GM10266 (cell line): ENCODE data around the gene MORC1.

Source experiments
- DNase-seq: peaks from one replicate; pipeline ENCODE4 v3.0.0; 2012; ENCODE audit errors: extremely low spot score
- TF ChIP-seq, protein P1 (sequence below): IDR thresholded peaks from 2 replicates; pipeline ENCODE4 v1.5.1; 2012; ENCODE audit warnings: mild to moderate bottlenecking, low read depth; ENCODE audit not compliant: control insufficient read depth, insufficient read depth; ENCODE audit errors: missing control alignments

Gene MORC1, protein sequence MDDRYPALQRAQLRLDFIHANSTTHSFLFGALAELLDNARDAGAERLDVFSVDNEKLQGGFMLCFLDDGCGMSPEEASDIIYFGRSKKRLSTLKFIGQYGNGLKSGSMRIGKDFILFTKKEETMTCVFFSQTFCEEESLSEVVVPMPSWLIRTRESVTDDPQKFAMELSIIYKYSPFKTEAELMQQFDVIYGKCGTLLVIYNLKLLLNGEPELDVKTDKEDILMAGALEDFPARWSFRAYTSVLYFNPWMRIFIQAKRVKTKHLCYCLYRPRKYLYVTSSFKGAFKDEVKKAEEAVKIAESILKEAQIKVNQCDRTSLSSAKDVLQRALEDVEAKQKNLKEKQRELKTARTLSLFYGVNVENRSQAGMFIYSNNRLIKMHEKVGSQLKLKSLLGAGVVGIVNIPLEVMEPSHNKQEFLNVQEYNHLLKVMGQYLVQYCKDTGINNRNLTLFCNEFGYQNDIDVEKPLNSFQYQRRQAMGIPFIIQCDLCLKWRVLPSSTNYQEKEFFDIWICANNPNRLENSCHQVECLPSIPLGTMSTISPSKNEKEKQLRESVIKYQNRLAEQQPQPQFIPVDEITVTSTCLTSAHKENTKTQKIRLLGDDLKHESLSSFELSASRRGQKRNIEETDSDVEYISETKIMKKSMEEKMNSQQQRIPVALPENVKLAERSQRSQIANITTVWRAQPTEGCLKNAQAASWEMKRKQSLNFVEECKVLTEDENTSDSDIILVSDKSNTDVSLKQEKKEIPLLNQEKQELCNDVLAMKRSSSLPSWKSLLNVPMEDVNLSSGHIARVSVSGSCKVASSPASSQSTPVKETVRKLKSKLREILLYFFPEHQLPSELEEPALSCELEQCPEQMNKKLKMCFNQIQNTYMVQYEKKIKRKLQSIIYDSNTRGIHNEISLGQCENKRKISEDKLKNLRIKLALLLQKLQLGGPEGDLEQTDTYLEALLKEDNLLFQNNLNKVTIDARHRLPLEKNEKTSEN

DNA sequence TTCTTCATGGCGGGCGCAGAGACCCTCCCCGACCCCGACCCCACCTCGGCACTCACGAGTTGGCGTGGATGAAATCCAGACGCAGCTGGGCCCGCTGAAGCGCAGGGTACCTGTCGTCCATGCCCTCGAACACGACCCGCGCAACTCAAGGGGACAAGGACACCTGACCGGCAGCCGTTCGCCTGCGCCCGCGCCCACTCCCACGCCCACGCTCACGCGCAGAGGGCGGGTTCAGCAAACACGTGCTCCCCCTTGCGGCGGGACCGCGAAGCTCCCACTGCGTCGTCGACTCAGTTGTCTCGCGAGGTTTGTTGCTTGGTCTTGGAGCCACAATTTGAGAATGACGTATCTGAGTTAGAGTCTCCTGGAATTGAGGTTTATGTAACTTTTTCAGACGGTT is at the start of gene MORC1:
Gene MORC1 (minus strand): TSS at position 196 of the 400 bp plus-strand sequence. CDS start 75 bp downstream, at position 121.
- TF ChIP-seq, protein P1, sequence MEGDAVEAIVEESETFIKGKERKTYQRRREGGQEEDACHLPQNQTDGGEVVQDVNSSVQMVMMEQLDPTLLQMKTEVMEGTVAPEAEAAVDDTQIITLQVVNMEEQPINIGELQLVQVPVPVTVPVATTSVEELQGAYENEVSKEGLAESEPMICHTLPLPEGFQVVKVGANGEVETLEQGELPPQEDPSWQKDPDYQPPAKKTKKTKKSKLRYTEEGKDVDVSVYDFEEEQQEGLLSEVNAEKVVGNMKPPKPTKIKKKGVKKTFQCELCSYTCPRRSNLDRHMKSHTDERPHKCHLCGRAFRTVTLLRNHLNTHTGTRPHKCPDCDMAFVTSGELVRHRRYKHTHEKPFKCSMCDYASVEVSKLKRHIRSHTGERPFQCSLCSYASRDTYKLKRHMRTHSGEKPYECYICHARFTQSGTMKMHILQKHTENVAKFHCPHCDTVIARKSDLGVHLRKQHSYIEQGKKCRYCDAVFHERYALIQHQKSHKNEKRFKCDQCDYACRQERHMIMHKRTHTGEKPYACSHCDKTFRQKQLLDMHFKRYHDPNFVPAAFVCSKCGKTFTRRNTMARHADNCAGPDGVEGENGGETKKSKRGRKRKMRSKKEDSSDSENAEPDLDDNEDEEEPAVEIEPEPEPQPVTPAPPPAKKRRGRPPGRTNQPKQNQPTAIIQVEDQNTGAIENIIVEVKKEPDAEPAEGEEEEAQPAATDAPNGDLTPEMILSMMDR, result no peak
- DNase-seq, result no peak

DNA sequence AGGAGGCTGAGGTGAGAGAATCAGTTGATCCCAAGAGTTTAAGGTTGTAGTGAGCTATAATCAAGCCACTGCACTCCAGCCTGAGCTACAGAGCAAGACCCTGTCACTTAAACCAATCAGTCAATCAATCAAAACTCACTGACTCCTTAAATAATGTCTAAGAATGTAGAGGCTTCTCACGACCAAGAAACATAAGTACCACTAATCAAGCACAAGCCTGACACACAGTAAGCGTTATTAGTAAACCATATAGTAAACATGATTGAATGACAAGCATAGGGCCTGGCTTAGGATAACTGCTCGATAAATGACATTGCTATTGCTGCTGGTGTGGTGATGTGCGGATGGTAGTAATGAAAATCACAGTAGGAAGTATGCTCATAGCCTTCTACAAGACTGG is 48.0 kb upstream of the MORC1 start:
- TF ChIP-seq, protein P1, result no peak
- no peak for DNase-seq

DNA sequence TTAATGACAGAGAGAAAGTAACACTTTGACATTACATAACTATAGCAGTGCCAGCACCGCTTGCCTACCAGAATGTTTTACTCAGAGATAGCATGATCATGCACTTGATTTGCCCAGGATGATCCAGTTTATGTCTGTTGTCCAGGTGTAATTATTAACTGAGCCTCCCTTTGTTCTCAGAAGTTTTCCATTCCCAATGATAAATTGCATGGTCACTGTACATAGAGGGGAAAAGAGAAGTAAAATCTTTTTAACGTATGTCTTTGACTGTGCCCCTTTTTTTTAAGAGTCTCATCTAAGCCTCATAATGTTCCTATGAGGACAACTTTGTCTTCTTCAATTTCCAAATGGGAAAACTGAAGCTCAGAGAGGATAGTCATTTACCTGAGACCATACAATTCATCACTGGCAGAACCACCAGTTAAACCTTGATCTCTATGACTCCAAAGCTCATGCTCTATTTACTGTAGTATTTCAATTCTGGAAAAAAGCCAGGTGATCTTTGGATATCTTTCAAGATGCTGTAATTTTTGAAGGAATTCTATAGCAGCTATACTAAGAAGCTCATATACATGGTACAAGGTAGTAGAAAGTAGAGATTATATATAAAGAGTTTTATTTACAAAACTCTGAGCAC is 43.7 kb upstream of the MORC1 start:
- no peak for DNase-seq
- TF ChIP-seq, protein P1, result no peak

DNA sequence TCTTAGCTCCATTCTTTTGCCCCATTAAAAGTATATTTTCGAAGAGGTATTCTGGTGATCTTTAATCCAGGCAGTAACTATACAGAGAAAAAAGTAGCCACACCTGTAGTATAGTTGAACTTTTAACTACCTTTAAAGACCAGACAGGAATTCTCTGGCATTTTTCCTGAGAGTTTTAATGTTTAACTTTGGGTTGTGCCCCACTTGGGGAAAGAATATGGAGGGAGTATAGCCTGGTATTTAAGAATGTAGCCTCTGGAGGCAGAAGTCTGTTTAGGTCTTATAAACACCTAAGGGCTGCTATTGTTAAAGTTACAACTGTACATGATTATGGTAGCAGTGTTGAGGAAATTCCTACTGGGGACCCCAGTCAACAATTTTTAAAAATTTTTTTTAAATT is 37.9 kb upstream of the MORC1 start:
- TF ChIP-seq, protein P1, result no peak
- no peak for DNase-seq

DNA sequence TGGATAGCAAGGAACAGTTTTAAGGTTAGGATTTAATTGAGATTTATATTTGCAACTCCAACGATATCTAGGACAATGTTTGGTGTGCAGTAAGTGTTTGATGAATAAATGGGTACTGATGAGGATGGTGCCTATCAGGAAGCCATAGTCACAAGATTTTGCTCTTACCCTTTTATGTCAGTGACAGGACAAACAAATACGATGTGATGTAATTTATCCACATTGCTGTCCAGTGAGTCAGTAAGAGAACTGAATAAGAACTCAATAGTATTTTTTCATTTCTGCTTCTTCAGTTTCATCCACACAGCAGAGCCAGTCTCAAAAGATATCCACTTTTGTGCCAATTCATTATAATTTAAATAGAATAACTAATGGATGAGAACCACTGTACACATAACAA is 37.0 kb upstream of the MORC1 start:
- TF ChIP-seq, protein P1, result no peak
- no peak for DNase-seq

DNA sequence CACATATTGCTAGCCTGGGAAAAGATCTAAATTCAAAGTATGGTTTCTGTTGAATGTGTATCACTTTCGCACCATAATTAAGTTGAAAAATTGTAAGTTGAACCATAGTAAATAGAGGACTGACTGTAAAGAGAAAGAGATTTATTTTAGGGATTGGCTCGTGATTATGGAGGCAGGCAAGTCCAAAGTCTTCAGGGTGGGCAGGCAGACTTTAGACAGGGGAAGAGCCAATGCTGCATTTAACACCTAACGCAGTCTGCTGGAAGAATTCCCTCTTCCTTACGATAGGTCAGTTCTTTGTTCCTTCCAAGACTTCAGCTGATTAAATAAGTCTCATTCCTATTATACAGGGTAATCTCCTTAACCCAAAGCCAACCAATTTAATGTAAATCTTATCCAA is 34.4 kb upstream of the MORC1 start:
- DNase-seq, result no peak

More for the DNA sequence above, 34.4 kb upstream of the MORC1 start:
- TF ChIP-seq, protein P1, result no peak
